ENCODE results near the gene CPLX4. TPM values are rescaled to one million over a fixed set of nuclear protein-coding genes. Genes with fewer than 3 reads are reported as not detected.
"Not testable (repeated sequence)": the region's sequence is repeated elsewhere in the genome, so short reads cannot be mapped to it uniquely, and the experiment has no call there.

CPLX4 gene
- total RNA-seq, 6 donors from 2014 or later = not detected

- TF ChIP-seq EP300 (IDR thresholded peaks at IDR 0.05) (no peak), POLR2A (IDR thresholded peaks at IDR 0.05) (no peak), POLR2AphosphoS5 (IDR thresholded peaks at IDR 0.05) (no peak), CTCF (IDR thresholded peaks at IDR 0.05) (no peak)
- Histone ChIP-seq H3K27ac (no peak overlapping the region), H3K9me3 (no peaks in the 10 kb centered on the region), H3K27me3 (peaks cover 0 to 56% (median 31%) of the 10 kb centered on the region in 4 donors), H3K4me3 (no peak overlapping the region), H3K4me1 (peaks cover under 1 to 32% (median 20%) of the 10 kb centered on the region in 4 donors), H3K36me3 (no peaks in the 10 kb centered on the region)
- 4 to 14% methylated on average over 11 to 17 of the region's 17 CpGs for WGBS, 2 donors
- DNase-seq = peak in 1 of 2 donors; percentile 57
- peak in 1 of 2 donors; percentile 32 for ATAC-seq (ENCODE audit: low FRiP score in 2 of 2)
Observed at GRCh38 chr18:59264121-59264571, 54.3 kb downstream of the CPLX4 start.

- ATAC-seq (ENCODE audit: low FRiP score in 2 of 2) (no peak), DNase-seq (peak in 1 of 2 donors; percentile 45)
- Histone ChIP-seq H3K4me3 (no peak overlapping the region), H3K9me3 (no peaks in the 10 kb centered on the region), H3K27ac (no peak overlapping the region), H3K36me3 (no peaks in the 10 kb centered on the region), H3K4me1 (peaks cover 0 to 27% (median 17%) of the 10 kb centered on the region in 4 donors), H3K27me3 (peaks cover 0 to 52% (median 29%) of the 10 kb centered on the region in 4 donors)
- TF ChIP-seq EP300 (IDR thresholded peaks at IDR 0.05) (no peak), CTCF (IDR thresholded peaks at IDR 0.05) (no peak), POLR2AphosphoS5 (IDR thresholded peaks at IDR 0.05) (no peak), POLR2A (IDR thresholded peaks at IDR 0.05) (no peak)
- 8 to 13% methylated on average over 13 to 16 of the region's 16 CpGs for WGBS, 2 donors
Observed at GRCh38 chr18:59263661-59264060, 54.8 kb downstream of the CPLX4 start.

- ATAC-seq (ENCODE audit: low FRiP score in 2 of 2); H3K36me3 ChIP-seq; H3K4me3 ChIP-seq; H3K27ac ChIP-seq; DNase-seq; H3K9me3 ChIP-seq: not testable (repeated sequence)
- WGBS, 2 donors = 86 to 89% methylated on average over 2 of the region's 2 CpGs
- H3K27me3 ChIP-seq = peaks cover 0 to 40% (median 22%) of the 10 kb centered on the region in 4 donors
- peaks cover 0 to 14% (median 6%) of the 10 kb centered on the region in 4 donors for H3K4me1 ChIP-seq
Observed at GRCh38 chr18:59262243-59262642, 56.2 kb downstream of the CPLX4 start.

- not testable (repeated sequence) for ATAC-seq (ENCODE audit: low FRiP score in 2 of 2); H3K36me3 ChIP-seq; H3K9me3 ChIP-seq; DNase-seq; H3K4me3 ChIP-seq; H3K27ac ChIP-seq
- H3K27me3 ChIP-seq = peaks cover 0 to 36% (median 20%) of the 10 kb centered on the region in 4 donors
- peaks cover 0 to 14% (median 6%) of the 10 kb centered on the region in 4 donors for H3K4me1 ChIP-seq
- WGBS, 2 donors = 80 to 84% methylated on average over 3 of the region's 3 CpGs
Observed at GRCh38 chr18:59261842-59262241, 56.6 kb downstream of the CPLX4 start.

- not testable (repeated sequence) for H3K9me3 ChIP-seq; H3K36me3 ChIP-seq; H3K27me3 ChIP-seq; H3K27ac ChIP-seq; H3K4me3 ChIP-seq; H3K4me1 ChIP-seq; ATAC-seq (ENCODE audit: low FRiP score in 2 of 2)
- WGBS, 2 donors = 89 to 90% methylated on average over 3 to 29 of the region's 30 CpGs
- peak in 1 of 2 donors; percentile 56 for DNase-seq
Observed at GRCh38 chr18:59255491-59255890, 63.0 kb downstream of the CPLX4 start.

GRCh38 chr18:59249199-59249774 is 69.2 kb downstream of the CPLX4 start:
- ATAC-seq (ENCODE audit: low FRiP score in 2 of 2) (peak; percentile 22 to 80), DNase-seq (no peak)
- no peak overlapping the region for H3K4me3 ChIP-seq
- peak; percentile 22 to 67 (median 56) for TF ChIP-seq CTCF (IDR thresholded peaks at IDR 0.05)
- no peak for TF ChIP-seq POLR2A (IDR thresholded peaks at IDR 0.05)
- no peak overlapping the region for H3K27ac ChIP-seq
- H3K4me1 ChIP-seq = no peaks in the 10 kb centered on the region
- no peaks in the 10 kb centered on the region for H3K36me3 ChIP-seq
- WGBS, 2 donors = 29 to 38% methylated on average over 5 of the region's 5 CpGs
- H3K9me3 ChIP-seq = no peaks in the 10 kb centered on the region
- H3K27me3 ChIP-seq = no peaks in the 10 kb centered on the region
